ENCODE measurements around the gene GP9.

The GP9 gene

DNA sequence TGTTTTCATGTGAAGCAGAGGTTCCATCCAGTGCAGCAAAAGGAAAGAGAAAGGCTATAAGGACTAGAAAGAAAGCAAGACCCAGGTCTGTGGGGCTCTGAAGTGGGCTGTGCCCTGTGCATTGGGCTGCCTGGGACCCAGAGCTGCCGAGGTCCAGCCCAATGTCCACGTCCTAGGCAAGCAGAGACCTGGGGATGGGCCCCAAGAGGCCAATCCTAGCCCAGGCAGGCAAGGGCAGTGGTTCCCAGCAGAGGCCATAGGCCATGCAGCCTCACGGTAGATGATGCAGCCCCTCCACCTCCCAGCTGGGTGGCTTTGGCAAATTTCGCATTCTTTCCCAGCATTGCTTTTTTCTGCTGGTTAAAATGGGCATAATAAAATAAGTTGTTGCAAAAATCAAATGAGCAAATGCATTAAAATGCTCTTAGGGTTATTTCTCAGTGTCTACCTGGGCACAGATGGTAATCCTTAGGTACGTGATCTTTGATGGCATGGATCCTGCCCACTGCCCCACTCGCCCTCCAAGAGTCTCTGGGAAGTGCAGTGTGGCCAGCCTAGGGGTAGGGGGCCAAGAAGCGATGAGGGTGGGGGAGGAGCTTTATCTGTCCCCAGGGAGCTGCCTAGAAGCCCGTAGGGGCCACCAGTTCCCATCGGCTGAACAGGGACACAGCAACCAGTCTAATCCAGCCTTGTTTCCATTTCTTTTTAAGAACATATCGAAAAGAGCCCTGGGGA lies 22.3 kb upstream of the GP9 start:
- Histone ChIP-seq H3K27ac (ENCODE audit: low read length) (no peak overlapping the region), H3K27me3 (ENCODE audit: control insufficient read depth in 1 of 2, insufficient read depth in 2 of 2, low read length in 2 of 2) (peaks cover 0 to 4% of the 10 kb centered on the region in 2 donors), H3K4me3 (ENCODE audit: low read length in 2 of 2) (no peak overlapping the region), H3K9me3 (ENCODE audit: control insufficient read depth in 2 of 2, low read length in 2 of 2) (no peaks in the 10 kb centered on the region), H3K36me3 (ENCODE audit: control insufficient read depth in 2 of 2, insufficient read depth in 2 of 2, low read length in 2 of 2) (no peaks in the 10 kb centered on the region), H3K4me1 (ENCODE audit: control insufficient read depth, insufficient read depth, low read length) (peaks cover 37% of the 10 kb centered on the region), H3K9ac (ENCODE audit: low read length in 2 of 2) (no peak overlapping the region)

DNA sequence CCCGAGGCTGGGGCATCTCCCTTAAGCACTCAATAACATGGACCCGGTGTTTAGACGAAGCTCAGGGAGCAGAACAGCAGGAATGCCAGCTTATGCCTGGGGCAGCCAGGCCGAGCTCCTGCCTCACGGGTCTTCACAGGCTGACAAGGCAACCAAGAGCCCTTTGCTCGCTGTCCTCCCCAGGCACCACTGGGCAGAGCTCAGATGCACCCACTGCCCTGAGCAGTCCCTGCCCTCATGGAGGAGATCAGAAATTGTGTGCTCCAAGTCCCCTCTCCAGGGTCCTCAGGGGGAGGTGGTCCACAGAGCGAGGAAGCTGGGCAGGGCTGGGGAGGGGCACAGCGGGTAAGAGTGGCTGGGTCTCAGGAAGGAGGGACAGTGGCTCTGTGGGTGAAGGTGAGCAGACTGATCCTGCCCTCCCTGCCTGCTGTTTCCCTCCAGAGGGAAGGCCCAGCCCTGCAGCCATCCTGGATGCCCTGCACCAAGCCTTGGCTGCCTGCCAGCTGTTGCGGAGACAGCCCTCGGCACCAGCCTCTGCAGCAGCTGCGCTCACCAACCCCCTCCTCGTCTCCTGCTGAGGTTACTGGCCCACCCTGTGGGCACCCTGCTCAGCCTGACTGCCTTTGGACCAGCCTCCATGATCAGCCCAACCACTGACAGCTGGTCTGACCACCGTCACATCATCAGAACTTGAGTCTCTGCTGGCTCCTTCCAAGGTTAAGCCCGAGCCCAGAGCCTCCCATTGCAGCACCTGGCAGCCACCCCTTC lies 21.1 kb upstream of the GP9 start:
- H3K27ac ChIP-seq (ENCODE audit: low read length), result no peak overlapping the region
- H3K36me3 ChIP-seq (ENCODE audit: control insufficient read depth in 2 of 2, insufficient read depth in 2 of 2, low read length in 2 of 2), result no peaks in the 10 kb centered on the region
- H3K4me3 ChIP-seq (ENCODE audit: low read length in 2 of 2), result peak overlapping the region in 1 of 2 donors; percentile 29
- H3K4me1 ChIP-seq (ENCODE audit: control insufficient read depth, insufficient read depth, low read length), result peaks cover 32% of the 10 kb centered on the region
- H3K27me3 ChIP-seq (ENCODE audit: control insufficient read depth in 1 of 2, insufficient read depth in 2 of 2, low read length in 2 of 2), result peaks cover 0 to 4% of the 10 kb centered on the region in 2 donors
- H3K9me3 ChIP-seq (ENCODE audit: control insufficient read depth in 2 of 2, low read length in 2 of 2), result peaks cover 0 to 4% of the 10 kb centered on the region in 2 donors
- no peak overlapping the region for H3K9ac ChIP-seq (ENCODE audit: low read length in 2 of 2)

DNA sequence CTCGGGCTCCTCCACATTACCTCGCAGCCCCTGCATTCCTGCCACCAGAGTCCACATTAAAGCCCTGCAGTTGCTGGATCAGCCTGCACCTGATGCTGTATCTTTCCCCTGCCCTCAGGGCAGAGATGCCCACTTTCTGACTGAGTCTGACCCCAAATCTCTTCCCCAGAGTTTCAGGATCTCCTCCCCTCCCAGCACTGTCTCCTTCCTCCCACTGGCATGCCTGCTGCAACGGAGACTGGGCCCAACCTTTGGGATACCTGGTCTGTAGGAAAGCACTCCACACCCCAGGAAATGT lies 20.6 kb upstream of the GP9 start:
- H3K4me1 ChIP-seq (ENCODE audit: control insufficient read depth, insufficient read depth, low read length), result peaks cover 27% of the 10 kb centered on the region
- H3K9ac ChIP-seq (ENCODE audit: low read length in 2 of 2), result no peak overlapping the region
- H3K9me3 ChIP-seq (ENCODE audit: control insufficient read depth in 2 of 2, low read length in 2 of 2), result peaks cover 0 to 4% of the 10 kb centered on the region in 2 donors
- H3K27me3 ChIP-seq (ENCODE audit: control insufficient read depth in 1 of 2, insufficient read depth in 2 of 2, low read length in 2 of 2), result peaks cover 0 to 4% of the 10 kb centered on the region in 2 donors
- no peaks in the 10 kb centered on the region for H3K36me3 ChIP-seq (ENCODE audit: control insufficient read depth in 2 of 2, insufficient read depth in 2 of 2, low read length in 2 of 2)
- peak overlapping the region in 1 of 2 donors; percentile 29 for H3K4me3 ChIP-seq (ENCODE audit: low read length in 2 of 2)
- no peak overlapping the region for H3K27ac ChIP-seq (ENCODE audit: low read length)

DNA sequence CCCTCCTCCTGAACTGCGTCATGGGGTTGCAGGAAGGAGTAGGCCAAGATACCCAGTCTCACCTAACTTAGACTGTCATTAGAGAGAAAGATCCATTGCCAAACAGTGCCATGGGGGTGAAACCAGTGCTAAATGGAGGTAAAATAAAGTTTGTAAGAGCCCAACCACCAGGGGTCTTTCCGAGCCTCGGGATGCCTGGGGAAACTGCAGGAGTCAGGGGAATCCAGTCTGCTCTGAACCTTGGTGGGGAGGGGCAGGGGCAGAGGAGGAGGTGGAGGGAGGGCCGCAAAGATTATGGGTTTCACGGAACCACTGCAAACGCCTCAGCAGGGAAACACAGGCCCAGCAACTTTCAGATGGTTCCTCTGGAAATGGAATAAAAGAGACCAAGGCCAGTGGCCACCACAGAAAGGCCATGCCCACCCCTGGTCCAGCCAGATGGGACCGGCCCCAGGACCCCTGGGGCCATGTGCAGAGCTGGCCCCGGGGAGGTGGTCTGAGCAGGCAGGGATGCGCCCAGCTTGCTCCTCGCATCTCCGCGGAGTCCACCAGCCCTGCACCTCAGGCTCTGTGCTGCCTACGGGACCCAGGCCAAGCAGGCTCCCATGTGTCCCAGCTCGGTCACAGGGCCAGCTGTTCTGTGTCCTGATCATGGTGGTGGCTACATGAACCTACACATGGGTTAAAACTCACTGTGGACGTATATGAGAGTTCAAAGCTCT lies 19.8 kb upstream of the GP9 start:
- no peaks in the 10 kb centered on the region for H3K36me3 ChIP-seq (ENCODE audit: control insufficient read depth in 2 of 2, insufficient read depth in 2 of 2, low read length in 2 of 2)
- H3K27me3 ChIP-seq (ENCODE audit: control insufficient read depth in 1 of 2, insufficient read depth in 2 of 2, low read length in 2 of 2), result peaks cover 0 to 9% of the 10 kb centered on the region in 2 donors
- H3K27ac ChIP-seq (ENCODE audit: low read length), result no peak overlapping the region
- no peak overlapping the region for H3K4me3 ChIP-seq (ENCODE audit: low read length in 2 of 2)
- peaks cover 0 to 7% of the 10 kb centered on the region in 2 donors for H3K9me3 ChIP-seq (ENCODE audit: control insufficient read depth in 2 of 2, low read length in 2 of 2)
- H3K9ac ChIP-seq (ENCODE audit: low read length in 2 of 2), result no peak overlapping the region
- peaks cover 22% of the 10 kb centered on the region for H3K4me1 ChIP-seq (ENCODE audit: control insufficient read depth, insufficient read depth, low read length)

GRCh38 chr3:129045675-129046036 lies 14.9 kb upstream of the GP9 start:
- H3K9ac ChIP-seq (ENCODE audit: low read length in 2 of 2), result no peak overlapping the region
- peaks cover 0 to 19% of the 10 kb centered on the region in 2 donors for H3K9me3 ChIP-seq (ENCODE audit: control insufficient read depth in 2 of 2, low read length in 2 of 2)
- peaks cover 2% of the 10 kb centered on the region for H3K4me1 ChIP-seq (ENCODE audit: control insufficient read depth, insufficient read depth, low read length)
- no peak overlapping the region for H3K27ac ChIP-seq (ENCODE audit: low read length)
- no peaks in the 10 kb centered on the region for H3K36me3 ChIP-seq (ENCODE audit: control insufficient read depth in 2 of 2, insufficient read depth in 2 of 2, low read length in 2 of 2)
- peak overlapping the region in 1 of 2 donors; percentile 49 for H3K4me3 ChIP-seq (ENCODE audit: low read length in 2 of 2)
- H3K27me3 ChIP-seq (ENCODE audit: control insufficient read depth in 1 of 2, insufficient read depth in 2 of 2, low read length in 2 of 2), result peaks cover 0 to 16% of the 10 kb centered on the region in 2 donors

DNA sequence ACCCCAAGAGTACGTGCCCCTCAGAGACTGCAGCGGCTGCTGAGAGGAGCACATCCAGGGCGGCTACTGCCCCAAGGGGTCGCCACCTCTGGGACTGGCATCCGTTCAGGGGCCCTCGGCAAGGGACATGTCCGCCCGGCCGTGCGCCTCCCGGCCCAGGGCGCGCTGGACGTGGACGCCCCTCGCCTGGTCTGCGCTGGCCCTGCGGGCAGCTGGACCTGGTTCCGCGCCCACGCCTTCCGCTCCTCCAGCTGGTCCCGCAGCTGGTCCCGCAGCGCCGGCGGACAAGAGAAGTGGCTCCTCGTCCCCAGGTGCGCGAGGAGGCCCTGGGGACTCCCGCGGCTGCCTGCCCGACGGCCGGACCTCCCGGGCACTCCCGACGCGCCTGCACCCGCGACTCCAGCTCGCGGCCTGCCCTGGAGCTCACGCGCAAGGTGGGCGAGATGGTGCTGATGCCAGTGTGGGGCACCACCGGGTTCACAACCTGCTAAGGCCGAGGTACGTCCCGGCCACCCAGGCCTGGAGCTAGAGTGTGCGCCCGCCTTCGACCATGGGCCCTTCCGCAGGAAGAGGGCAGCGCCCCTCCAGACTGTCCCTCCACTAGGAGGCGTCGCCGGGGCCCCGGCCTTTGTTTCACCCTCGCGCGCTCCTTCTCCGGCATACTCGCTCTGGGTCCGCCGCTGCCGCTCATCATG lies 14.4 kb upstream of the GP9 start:
- peak overlapping the region in 1 of 2 donors; percentile 49 for H3K4me3 ChIP-seq (ENCODE audit: low read length in 2 of 2)
- H3K27me3 ChIP-seq (ENCODE audit: control insufficient read depth in 1 of 2, insufficient read depth in 2 of 2, low read length in 2 of 2), result peaks cover 0 to 16% of the 10 kb centered on the region in 2 donors

GRCh38 chr3:129046732-129047552 lies 13.6 kb upstream of the GP9 start:
- H3K9me3 ChIP-seq (ENCODE audit: control insufficient read depth in 2 of 2, low read length in 2 of 2), result peaks cover 0 to 19% of the 10 kb centered on the region in 2 donors
- H3K4me1 ChIP-seq (ENCODE audit: control insufficient read depth, insufficient read depth, low read length), result peaks cover 5% of the 10 kb centered on the region
- H3K27ac ChIP-seq (ENCODE audit: low read length), result no peak overlapping the region
- H3K4me3 ChIP-seq (ENCODE audit: low read length in 2 of 2), result no peak overlapping the region
- no peak overlapping the region for H3K9ac ChIP-seq (ENCODE audit: low read length in 2 of 2)
- H3K27me3 ChIP-seq (ENCODE audit: control insufficient read depth in 1 of 2, insufficient read depth in 2 of 2, low read length in 2 of 2), result peaks cover 0 to 16% of the 10 kb centered on the region in 2 donors
- no peaks in the 10 kb centered on the region for H3K36me3 ChIP-seq (ENCODE audit: control insufficient read depth in 2 of 2, insufficient read depth in 2 of 2, low read length in 2 of 2)

More for the DNA sequence above, 14.4 kb upstream of the GP9 start:
- H3K9ac ChIP-seq (ENCODE audit: low read length in 2 of 2), result no peak overlapping the region
- no peak overlapping the region for H3K27ac ChIP-seq (ENCODE audit: low read length)
- peaks cover 2% of the 10 kb centered on the region for H3K4me1 ChIP-seq (ENCODE audit: control insufficient read depth, insufficient read depth, low read length)
- H3K36me3 ChIP-seq (ENCODE audit: control insufficient read depth in 2 of 2, insufficient read depth in 2 of 2, low read length in 2 of 2), result no peaks in the 10 kb centered on the region
- H3K9me3 ChIP-seq (ENCODE audit: control insufficient read depth in 2 of 2, low read length in 2 of 2), result peaks cover 0 to 19% of the 10 kb centered on the region in 2 donors

DNA sequence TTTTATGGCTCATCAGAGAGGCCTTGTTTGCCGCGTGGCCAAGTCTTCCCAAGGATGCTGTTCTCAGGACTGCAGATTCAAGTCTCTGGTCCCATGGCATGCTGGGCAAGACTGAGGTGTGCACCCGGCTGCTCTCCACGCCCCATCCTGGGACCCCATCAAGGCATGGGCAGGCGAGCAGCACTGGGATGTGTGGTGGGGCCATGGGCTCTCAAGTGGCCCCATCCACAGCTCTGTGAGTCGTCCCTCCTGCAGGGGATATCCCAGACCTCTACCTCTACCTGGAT lies 13.1 kb upstream of the GP9 start:
- Histone ChIP-seq H3K9ac (ENCODE audit: low read length in 2 of 2) (no peak overlapping the region), H3K27me3 (ENCODE audit: control insufficient read depth in 1 of 2, insufficient read depth in 2 of 2, low read length in 2 of 2) (peaks cover 0 to 16% of the 10 kb centered on the region in 2 donors), H3K36me3 (ENCODE audit: control insufficient read depth in 2 of 2, insufficient read depth in 2 of 2, low read length in 2 of 2) (no peaks in the 10 kb centered on the region)

DNA sequence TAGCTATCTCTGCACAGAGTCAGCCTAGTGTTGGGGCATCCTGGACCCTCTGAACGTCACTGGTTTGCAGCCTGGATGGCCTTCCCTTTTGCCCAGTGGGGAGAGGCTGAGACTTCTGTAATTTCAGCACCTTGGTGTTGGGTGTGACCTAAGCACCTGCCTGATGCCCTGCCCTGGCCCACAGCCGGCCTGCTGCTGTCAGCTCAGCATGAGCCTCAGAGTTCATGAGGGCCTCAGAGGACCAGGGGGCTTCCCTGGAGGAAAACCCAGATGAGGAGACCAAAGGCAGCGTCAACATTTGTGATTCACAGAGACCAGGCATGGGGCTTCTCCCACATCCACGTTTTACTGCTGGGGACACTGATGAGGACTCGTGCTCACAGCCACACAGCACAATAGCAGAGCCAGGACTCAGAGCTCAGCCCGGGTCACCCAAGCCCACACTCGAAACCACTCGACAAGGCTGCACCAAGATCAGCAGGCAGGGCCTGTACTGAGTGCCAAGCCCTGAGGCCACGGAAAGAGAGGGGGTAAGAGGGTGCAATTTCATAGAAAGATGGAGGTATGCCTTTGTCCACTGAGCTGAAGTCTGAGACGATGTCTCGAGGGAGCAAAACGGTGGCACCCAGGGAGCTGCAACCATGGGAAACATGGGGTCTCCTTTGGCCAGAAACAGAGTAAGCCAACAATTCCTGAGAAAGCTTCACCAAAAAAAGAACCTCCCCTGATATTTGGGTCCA lies 9.9 kb upstream of the GP9 start:
- Histone ChIP-seq H3K27ac (ENCODE audit: low read length) (no peak overlapping the region), H3K4me3 (ENCODE audit: low read length in 2 of 2) (no peak overlapping the region), H3K9ac (ENCODE audit: low read length in 2 of 2) (no peak overlapping the region), H3K9me3 (ENCODE audit: control insufficient read depth in 2 of 2, low read length in 2 of 2) (peaks cover 0 to 12% of the 10 kb centered on the region in 2 donors), H3K4me1 (ENCODE audit: control insufficient read depth, insufficient read depth, low read length) (peaks cover 30% of the 10 kb centered on the region), H3K27me3 (ENCODE audit: control insufficient read depth in 1 of 2, insufficient read depth in 2 of 2, low read length in 2 of 2) (peaks cover 0 to 11% of the 10 kb centered on the region in 2 donors), H3K36me3 (ENCODE audit: control insufficient read depth in 2 of 2, insufficient read depth in 2 of 2, low read length in 2 of 2) (no peaks in the 10 kb centered on the region)

More for the DNA sequence above, 13.1 kb upstream of the GP9 start:
- Histone ChIP-seq H3K9me3 (ENCODE audit: control insufficient read depth in 2 of 2, low read length in 2 of 2) (peaks cover 0 to 19% of the 10 kb centered on the region in 2 donors), H3K27ac (ENCODE audit: low read length) (no peak overlapping the region), H3K4me1 (ENCODE audit: control insufficient read depth, insufficient read depth, low read length) (peaks cover 11% of the 10 kb centered on the region), H3K4me3 (ENCODE audit: low read length in 2 of 2) (no peak overlapping the region)
